ENCODE measurements around the gene GRK3.
"Not testable (repeated sequence)": the region's sequence is repeated elsewhere in the genome, so short reads cannot be mapped to it uniquely, and the experiment has no call there.

GRK3 gene

DNA sequence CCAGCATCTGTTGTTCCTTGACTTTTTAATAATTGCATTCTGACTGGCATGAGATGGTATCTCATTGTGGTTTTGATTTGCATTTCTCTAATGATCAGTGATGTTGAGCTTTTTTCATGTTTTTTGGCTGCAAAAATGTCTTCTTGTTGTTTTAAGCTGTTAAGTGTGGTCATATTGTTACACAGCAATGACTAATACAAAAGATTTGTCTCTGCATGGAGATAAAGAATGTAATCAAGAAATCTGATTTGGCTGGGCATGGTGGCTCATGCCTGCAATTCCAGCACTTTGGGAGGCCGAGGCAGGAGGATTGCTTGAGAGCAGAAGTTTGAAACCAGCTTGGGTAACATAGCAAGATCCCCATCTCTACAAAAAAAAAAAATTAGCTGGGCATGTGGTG, 12.1 kb upstream of the GRK3 start:
- not testable (repeated sequence) for DNase-seq

DNA sequence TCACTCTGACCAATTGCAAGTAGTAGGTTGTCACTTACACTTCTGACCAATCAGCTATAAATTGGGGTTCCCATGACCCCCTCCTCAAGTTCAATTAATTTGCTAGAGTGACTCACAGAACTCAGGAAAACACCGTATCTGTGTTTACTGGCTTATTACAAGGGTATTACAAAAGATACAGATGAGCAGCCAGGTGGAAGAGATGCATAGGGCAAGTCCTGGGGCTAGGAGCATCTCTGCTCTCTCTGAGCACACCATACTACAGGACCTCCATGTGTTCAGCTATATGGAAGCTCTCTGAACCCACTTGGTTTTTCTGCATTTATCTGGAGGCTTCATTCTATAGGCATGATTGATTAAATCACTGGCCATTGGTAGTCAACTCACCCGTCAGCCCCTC, 11.3 kb upstream of the GRK3 start:
- DNase-seq = no peak

DNA sequence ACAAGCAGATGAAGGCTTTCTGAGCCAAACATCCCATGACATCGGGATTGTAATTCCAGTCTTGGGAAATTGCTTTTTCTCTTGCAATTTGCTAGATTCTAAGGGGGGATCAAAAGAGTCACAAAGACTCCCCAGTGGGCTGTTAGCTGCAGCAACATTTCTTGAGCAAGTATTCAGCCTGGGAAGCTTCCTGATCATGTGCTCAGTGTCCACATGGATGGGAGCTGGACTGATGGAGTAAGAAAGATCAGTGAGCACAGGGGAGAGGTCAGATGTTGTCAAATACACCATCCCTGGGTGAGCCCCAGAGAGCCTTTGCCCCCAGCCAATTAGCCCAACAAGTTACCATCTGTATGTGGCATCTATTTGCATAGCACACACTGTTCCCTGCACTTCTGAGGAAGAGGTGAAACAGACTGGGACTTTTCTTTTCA, 10.2 kb upstream of the GRK3 start:
- no peak for DNase-seq

DNA sequence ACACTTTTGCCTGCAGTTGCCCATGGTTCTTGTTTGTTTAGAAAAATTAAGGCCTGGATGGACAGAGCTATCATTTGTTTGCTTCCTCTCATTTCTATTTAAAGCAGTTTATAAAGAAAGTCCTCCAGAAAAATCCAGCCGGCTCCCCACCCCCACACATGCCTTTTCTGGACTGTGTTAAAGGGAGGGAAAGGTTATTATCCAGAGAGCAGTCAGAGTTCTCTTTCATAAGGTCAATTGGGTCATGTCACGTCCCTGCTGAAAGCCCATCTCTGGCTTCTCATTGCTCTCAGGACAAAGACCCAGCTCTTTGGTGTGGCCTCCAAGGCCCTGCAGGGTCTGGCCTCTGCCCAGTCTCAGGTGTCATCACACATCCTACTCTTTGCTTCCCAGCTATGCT, 9.8 kb upstream of the GRK3 start:
- DNase-seq = no peak

DNA sequence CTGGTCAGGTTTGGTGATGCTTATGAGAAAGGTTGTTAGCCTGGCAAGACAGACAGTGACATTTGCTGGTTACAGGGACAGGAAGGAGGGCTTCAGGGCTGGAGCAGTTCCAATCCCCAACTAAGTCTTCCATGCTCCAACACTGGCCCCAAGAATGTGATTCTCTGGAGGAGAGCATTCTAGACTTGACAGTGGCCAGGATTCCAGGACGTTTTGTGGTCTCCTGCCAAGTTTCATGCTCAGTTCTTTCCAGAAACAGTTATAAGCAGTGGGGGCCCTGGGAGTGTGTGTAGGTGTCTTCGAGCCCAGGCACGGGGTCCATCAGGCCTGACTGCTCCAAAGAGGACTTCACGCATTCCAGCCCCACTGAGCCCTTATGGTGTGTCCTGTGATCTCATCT, 8.9 kb upstream of the GRK3 start:
- no peak for DNase-seq

DNA sequence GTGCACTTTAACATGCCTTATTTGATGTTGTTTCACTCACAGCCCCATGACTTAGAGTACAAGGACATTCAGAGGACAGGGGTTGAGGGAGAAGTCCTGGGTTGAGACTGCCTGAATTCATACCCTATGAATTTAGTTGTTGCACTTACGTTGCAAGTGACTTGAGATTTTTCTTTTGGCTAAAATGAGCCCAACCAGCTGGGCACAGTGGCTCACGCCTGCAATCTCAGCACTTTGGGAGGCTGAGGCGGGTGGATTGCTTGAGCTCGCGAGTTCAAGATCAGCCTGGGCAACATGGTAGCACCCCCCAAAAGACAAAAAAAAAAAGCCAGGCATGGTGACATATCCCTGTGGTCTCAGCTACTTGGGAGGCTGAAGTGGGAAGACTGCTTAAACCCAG, 7.3 kb upstream of the GRK3 start:
- no peak for DNase-seq

DNA sequence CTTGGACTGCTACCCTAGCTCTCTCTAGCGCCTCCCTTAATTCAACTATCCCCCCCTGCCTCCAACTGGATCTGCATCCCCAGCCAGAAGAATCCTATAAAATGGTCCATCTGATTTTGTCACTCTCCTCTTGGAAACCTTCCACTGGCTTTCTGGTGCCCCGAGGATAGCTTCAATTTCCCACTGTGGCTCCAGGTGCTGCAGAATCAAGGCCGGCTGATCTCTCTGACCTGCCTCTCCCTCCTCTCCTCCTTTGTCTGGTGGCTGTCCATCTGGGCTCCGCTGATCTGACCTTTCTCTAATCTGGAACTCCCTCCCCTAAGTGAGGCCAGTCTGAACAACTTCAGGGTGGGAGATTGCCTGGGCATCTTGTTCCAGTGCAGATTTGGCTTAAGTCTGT, 6.1 kb upstream of the GRK3 start:
- no peak for DNase-seq

DNA sequence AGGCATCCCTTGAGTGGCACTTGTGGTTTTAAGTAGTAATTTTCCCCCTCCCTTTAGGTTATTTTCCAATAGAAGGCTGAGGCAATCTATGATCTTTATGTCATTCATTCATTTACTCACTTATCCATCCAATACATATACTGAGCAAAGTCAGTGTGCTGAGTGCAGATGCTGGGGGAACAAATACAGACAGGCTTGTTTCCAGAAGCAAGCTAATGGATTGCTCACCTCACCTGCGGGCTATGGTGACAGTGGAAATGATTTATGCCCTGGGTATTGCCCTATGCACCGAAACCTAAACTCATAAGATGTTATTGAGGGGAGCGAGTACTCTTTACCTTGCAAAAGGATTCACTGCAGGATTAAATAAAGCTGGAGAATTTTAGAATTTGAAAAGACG, 4.6 kb upstream of the GRK3 start:
- DNase-seq = not testable (repeated sequence)

DNA sequence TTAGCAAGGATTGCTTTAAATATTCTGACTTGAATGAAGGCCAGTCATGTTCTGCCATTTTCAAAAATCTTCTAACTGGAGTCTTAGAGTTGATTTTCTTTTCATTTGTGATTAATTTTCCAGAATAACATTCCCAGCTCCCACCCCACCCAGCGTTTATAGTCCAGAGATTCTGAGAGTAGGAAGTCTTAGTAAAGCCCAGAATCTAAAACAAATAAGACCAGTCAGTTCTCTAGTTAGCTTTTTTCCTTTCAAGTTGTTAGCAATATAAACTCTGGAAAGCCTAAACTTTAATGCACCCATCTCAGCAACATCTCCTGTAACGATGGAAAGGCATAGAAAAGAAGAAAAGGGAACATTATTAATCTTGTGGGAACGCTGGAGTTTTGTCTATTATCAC, 3.3 kb upstream of the GRK3 start:
- not testable (repeated sequence) for DNase-seq

DNA sequence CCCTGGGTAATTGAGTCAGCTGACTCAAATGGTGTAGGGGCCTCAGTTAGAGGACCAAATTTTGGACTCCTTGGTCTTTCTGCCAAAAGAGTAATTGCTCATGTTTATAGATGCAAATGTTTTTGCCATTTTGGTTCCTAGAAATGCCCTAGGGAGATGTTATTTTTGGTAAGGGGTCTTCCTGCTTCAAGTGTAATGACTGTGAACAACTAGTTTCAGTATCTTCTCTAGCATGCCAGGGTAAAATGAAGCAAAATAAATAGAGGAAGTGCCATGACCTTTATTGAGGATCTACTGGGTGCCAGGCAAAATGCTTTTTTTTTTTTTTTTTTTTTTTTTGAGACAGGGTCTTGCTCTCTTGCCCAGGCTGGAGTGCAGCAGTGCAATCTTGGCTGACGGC, 2.5 kb upstream of the GRK3 start:
- DNase-seq = not testable (repeated sequence)

DNA sequence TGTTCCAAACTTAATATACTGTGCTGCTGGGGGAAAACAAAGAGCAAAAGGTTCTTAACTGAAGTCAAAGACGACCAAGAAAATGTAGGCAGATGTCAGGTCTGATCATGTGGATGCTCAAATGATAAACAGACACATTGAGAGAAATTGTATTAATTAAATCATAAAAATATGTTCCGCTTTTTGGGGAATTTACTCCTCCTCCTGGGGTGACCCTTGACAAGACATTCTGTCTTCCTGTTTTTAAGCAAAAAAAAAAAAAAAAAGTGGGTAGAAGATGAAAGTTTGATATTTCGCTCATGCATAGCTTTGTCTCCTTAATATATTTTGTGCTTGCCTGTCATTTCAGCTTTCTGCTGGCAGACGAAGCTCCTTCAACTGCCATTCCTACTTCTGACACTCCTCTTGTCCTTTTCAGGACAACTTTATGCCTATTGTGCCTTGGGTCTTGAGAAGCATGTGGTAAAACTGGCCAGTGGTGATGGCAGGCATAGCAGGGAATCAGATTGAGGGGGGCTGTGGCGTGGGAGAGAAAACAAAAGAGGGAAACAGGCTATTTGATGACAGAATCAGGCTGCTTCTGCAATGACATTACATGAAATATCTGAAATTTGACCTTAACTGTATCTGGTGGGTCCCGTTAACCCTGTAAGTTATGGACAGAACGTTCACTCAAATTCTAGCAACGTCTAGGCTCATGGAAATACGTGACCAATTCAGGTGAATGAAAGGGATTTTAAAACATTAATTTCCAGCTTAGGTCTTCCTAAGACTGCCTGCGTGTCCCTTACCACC, 1.3 kb upstream of the GRK3 start:
- DNase-seq = not testable (repeated sequence)

DNA sequence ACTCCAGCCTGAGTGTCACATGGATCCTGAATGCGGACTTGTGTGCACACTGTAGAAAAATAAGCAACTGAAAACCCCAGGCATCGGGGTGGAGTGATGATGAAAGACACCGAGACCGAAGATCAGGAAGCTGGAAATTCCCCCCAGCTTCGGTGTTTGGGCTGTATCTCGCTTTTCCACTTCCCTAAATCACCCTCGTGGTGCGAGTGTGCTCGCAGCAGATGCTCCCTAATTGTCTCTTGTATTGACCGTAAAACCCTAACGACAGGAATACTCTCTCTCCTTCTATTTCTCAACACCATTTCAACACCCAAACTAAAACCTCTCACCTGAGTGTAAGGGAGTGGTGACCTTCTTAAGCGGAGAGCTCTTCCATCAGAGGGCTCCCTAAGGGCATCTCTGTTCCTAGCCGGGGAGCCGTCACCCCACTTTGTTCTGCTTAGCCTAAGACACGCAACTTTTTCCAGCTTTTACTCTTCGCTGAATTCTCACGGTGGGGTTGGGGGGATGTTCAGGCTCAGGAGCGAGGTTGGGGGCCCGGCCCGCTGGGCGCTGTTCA, 635 bp upstream of the GRK3 start:
- no peak for DNase-seq

DNA sequence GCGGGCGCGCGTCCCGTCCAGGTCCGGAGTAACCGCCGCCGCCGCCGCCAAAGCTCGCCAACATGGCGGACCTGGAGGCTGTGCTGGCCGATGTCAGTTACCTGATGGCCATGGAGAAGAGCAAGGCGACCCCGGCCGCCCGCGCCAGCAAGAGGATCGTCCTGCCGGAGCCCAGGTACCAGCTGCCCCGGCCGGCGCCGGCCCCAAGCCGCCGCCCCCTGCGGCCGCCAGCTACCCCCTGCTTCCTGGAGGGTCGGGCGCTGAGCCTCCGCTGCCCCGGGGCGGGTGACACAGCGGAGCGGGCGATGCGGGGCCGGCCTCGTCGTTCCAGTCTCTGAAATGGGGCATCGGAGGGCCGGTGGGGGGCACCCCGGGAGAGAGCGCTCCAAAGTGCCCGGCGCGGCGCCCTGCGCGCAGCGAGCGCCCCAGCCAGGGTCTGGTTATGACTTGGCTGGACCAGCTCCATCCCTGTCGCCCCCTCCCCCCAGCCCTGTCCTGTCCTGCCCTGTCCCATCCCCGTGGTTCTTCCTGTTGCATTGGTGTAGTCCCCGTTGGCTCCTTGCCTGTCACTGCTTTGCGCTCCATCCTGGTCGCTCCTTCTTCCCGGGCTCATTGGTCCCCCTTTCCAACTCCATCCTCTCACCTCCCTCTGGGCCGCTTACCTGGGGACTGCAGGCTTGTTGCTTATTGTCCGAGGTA, 653 bp downstream of the GRK3 start:
- DNase-seq = no peak

DNA sequence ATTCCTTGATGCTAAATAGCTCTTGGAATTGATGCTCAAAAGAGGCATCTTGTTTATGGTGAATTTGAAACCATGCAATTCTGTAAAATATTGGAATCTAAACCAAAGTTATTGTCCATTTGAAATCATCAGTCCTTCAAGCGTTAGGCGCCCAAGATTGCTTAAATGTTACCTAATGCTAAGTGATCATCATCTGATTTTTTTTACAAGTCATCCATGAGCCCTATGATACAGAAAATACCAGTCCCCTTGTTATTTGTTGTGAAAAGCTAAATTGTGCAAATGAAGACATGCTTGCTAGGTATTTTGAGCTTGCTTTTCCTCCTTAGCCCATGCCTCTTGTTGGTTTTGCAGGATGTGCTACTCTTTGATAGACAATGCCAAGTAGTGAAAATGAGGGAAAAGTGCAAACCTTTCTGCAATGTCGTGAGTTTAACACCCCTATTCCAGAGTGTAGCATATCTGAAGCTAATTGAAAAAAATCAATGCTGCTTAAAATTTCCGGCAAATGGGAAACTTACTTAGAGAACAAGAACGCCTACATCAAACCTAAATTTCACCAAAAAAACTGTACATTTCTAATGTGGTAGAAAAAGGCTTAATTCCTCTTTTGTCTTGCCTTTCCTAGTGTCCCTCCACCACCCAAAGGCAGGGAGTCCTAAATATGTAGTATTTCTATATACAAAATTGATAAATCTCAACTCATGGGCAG, 1.9 kb downstream of the GRK3 start:
- DNase-seq = no peak

DNA sequence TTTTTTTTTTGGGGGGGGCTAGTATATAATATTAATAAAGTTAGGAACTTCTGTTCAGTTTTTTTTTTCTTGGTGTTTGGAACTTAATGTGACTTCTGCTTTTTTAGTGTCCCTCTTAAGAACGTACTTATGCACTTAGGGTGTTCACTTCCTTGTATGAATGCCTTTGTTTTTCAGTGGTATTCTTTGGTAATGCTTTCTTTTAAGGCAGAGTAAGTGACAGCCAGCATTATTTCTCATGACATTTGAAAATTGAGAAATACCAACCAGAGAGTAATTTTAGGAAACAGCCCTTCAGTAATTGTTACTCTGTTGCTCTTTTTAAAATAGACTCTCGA, 2.4 kb downstream of the GRK3 start:
- DNase-seq = no peak

DNA sequence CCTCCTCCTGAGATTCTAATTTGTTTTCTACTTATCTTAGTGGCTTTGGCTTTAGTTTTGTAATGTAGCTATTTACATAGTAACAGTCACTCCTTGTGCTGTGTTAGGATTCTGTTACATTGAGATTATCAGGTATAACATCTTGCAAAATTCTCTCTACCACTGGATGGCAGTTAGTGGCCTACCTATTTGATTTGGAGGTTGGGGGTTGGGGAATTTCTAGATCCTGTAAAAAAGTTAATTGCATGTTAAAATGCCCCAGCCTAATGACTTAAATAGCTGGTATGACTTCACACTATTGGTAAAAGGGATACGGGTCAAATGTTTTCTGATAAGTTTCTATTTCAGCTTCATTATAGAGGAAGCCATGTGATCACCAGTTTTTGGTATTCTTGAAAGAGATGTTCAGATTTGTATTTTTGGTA, 2.8 kb downstream of the GRK3 start:
- DNase-seq = no peak

DNA sequence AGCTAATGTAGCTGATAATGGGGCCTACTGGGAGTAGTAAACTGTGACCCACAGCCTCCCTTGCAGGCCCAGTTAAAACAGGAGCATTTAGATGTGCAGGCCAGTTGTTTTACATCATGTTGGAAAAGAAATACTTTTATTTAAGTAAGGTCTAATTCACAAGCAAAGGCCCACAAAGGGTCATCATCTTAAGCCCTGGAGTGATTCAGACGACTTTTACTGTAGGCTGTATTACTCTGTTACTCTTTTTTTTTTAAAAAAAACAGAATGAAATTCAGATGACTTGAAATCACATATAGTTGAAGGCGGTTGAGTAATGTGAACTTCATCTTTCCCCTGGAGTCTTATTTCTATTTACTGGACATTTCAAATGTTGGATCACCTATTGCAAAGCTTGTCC, 3.6 kb downstream of the GRK3 start:
- DNase-seq = not testable (repeated sequence)

DNA sequence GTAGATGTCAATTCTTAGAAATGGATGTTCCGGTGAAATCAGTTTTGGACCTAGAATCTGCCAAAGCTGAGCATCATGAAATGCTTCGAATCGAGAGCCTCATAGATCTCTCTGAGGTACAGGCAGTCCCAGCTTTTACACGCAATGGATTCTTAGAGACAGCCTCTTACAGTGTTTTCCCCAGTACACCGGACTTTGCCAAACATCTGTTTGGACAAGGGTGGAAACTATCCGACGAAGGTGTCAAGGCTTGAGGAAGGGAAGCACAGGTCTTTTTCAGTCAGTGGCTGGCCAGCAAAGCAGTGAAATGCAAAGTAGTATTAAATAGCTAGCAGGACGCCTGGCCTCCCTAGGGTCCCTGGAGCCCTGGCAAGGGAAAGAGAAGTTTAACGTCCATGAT, 4.9 kb downstream of the GRK3 start:
- DNase-seq = no peak

DNA sequence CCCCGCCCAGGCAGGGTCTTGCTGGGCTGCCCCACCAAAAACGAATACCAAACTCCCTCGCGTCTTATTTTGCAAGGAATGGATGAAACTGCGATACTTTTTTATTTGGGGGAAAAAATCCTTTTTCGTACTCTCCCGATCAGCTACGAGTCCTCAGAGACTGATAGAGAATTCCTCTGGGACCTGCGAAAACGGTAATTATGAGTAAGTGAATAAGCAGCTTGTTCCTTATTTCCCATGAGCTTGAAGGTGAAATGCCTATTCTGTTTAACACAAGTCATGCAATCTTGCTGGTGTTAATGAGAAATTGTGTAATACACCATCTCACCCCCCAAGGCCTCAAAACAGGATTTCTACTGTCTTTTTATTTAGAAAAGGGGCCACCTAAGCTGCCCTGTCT, 5.5 kb downstream of the GRK3 start:
- no peak for DNase-seq

DNA sequence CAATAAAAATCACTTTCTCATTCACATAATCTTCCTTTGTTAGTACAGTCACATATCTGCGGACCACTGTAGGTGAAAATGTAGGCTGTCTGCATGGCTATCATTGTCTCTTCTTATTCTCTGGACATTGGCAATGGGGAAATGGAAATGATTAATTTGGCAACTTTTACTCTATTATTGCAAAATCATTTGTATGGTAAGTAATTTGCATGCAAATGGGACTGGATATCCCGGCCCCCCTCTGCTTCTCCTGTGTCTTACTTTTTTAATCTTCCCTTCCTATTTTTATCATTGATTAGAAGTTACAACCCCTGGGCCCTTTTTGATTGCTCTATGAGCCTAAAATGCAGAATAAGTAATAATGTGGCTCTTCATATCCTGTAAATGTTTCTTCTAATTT, 6.0 kb downstream of the GRK3 start:
- no peak for DNase-seq

DNA sequence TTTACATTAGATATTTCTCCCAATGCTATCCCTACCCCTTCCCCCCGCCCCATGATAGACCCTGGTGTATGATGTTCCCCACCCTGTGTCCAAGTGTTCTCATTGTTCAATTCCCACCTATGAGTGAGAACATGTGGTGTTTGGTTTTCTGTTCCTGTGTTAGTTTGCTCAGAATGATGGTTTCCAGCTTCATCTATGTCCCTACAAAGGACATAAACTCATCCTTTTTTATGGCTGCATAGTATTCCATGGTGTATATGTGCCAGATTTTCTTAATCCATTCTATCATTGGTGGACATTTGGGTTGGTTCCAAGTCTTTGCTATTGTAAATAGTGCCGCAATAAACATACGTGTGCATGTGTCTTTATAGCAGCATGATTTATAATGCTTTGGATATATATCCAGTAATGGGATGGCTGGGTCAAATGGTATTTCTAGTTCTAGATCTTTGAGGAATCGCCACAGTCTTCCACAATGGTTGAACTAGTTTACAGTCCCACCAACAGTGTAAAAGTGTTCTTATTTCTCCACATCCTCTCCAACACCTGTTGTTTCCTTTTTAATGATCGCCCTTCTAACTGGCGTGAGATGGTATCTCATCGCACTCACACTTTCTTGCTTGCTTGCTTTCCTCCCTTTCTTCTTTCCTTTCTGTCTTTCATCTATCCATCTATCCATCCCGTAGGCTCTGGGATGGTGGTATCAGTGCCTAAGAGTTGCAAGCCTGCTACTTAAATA, 7.7 kb downstream of the GRK3 start:
- DNase-seq = not testable (repeated sequence)

DNA sequence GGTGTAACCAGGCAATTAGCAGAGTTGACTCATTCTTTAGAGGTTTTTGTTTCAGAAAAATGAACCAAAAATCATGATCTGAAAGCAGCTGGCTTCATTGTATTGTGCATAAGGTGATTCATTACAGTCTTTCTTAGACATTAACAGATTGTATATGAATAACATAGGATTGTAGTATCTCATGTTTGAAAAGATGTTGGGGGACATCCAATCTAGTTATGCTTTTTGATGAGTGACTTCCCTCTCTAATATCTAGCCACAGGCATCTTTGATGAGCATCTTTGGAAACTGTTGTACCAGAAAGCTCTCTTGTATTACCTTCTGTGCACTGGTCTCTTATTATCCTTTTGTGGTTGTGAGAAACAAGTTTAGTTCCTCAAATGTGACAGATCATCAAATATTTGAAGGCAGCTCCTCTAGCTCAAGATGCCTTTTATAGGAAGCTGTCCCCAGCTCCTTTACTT, 8.3 kb downstream of the GRK3 start:
- no peak for DNase-seq

DNA sequence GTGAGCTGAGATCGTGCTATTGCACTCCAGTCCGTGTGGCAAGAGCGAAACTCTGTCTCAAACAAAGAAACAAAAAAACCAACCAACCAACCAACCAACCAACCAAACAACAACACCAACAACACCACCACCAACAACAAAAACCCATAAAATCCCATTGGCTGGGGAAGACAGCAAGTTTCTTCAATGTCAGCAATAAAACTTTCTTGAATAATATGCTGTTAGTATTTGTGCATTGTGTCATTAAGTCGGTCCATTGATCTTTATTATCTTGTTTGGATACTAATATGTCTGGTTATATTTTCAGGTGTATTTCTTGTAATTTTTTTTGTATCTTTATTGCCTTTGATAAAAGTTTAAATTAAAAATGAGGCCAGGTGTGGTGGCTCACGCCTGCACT, 9.4 kb downstream of the GRK3 start:
- DNase-seq = no peak
